Cardiac muscle cell (in vitro differentiated cells and primary cell): ENCODE results near the gene ATAD2B. TPM values are rescaled to one million over a fixed set of nuclear protein-coding genes. Genes with fewer than 3 reads are reported as not detected.

Experiments used
- DNase-seq, 2 donors: peaks; one replicate each; pipeline versions ENCODE4 v3.0.0 to v3.0.0-alpha.2; 2010 to 2017; ENCODE audit warnings: low read depth in 1 of 2, low spot score in 1 of 2
- H3K27ac ChIP-seq: fragments of 200-600 bp; sonication (generic); 2 replicates; pipeline ENCODE4 v1.5.1; 2016
- H3K27me3 ChIP-seq: fragments of 200-600 bp; sonication (generic); 2 replicates; pipeline ENCODE4 v1.6.0; 2016; ENCODE audit warnings: control low read depth
- H3K36me3 ChIP-seq: fragments of 200-600 bp; sonication (generic); 2 replicates; pipeline ENCODE4 v1.5.1; 2016; ENCODE audit warnings: control low read depth
- H3K4me1 ChIP-seq: fragments of 200-600 bp; sonication (generic); 2 replicates; pipeline ENCODE4 v1.8.1; 2017; ENCODE audit warnings: low read depth, mild to moderate bottlenecking, mixed run types
- H3K4me3 ChIP-seq: fragments of 200-600 bp; sonication (generic); 2 replicates; pipeline ENCODE4 v1.5.1; 2016; ENCODE audit warnings: mild to moderate bottlenecking
- H3K9me3 ChIP-seq: fragments of 200-600 bp; sonication (generic); 2 replicates; pipeline ENCODE4 v1.5.1; 2017; ENCODE audit warnings: low read depth, mild to moderate bottlenecking, control low read depth
- CTCF ChIP-seq: IDR thresholded peaks from 2 replicates; pipeline ENCODE4 v1.5.1; 2012; ENCODE audit warnings: low read depth, mild to moderate bottlenecking, low read length
- polyA plus RNA-seq: library from polyadenylated mRNA; unstranded; fragments of >200 nt; fragmentation: Nextera tagmentation; extraction: Ambion mirVana; gene quantifications from 2 replicates; pipeline ENCODE4 v1.2.1, GENCODE V29; 2016
- total RNA-seq: library from RNA; depleted of rRNA; stranded (reverse); fragments of >200 nt; gene quantifications from 2 replicates; pipeline ENCODE4 v1.2.3, GENCODE V29; 2016

ATAD2B gene
- total and polyA plus RNA-seq, 2 experiments from 2014 or later: 10.7 to 17.2 TPM

DNA sequence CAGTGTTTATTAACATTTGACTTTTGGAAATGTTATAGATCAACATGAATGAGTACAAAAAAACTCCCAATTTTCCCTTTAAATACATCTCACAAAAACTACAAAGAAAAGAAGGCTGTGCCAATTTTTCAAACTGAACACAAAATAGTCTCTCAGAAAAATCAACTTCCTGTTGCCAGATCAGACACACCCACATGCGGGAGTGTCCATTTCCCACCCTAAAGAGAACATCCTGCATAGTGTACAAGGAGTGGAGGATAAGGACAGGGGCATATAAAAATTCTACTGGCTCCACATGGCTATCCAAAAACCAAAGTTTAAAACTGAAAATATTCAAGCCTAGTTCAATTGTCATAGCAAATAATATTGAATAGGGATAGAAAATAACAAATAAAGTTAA, 165.3 kb downstream of the ATAD2B start:
- Histone ChIP-seq H3K27ac (no peak overlapping the region), H3K4me3 (no peak overlapping the region), H3K4me1 (no peaks in the 10 kb centered on the region), H3K27me3 (no peaks in the 10 kb centered on the region), H3K9me3 (no peaks in the 10 kb centered on the region), H3K36me3 (peaks cover 16% of the 10 kb centered on the region)
- TF ChIP-seq CTCF: no peak
- no peak for DNase-seq

GRCh38 chr2:23760736-23761135, 166.2 kb downstream of the ATAD2B start:
- peaks cover 6% of the 10 kb centered on the region for H3K4me1 ChIP-seq
- TF ChIP-seq CTCF: peak; percentile 24
- peak; percentile 23 to 78 for DNase-seq

GRCh38 chr2:23757686-23758433, 169.1 kb downstream of the ATAD2B start:
- DNase-seq: peak in 1 of 2 donors; percentile 81
- Histone ChIP-seq H3K27ac (no peak overlapping the region), H3K36me3 (peaks cover 9% of the 10 kb centered on the region), H3K4me3 (no peak overlapping the region), H3K27me3 (no peaks in the 10 kb centered on the region), H3K4me1 (peaks cover 35% of the 10 kb centered on the region), H3K9me3 (no peaks in the 10 kb centered on the region)
- no peak for TF ChIP-seq CTCF

More at GRCh38 chr2:23760736-23761135, 166.2 kb downstream of the ATAD2B start:
- no peaks in the 10 kb centered on the region for H3K27me3 ChIP-seq
- H3K27ac ChIP-seq: no peak overlapping the region
- no peaks in the 10 kb centered on the region for H3K9me3 ChIP-seq
- H3K4me3 ChIP-seq: no peak overlapping the region
- peaks cover 16% of the 10 kb centered on the region for H3K36me3 ChIP-seq

- Histone ChIP-seq H3K27ac (no peak overlapping the region), H3K9me3 (no peaks in the 10 kb centered on the region), H3K27me3 (no peaks in the 10 kb centered on the region), H3K4me1 (peaks cover 46% of the 10 kb centered on the region), H3K36me3 (peaks cover 9% of the 10 kb centered on the region), H3K4me3 (no peak overlapping the region)
- no peak for TF ChIP-seq CTCF
- DNase-seq: no peak
These were observed 170.2 kb downstream of the ATAD2B start for GRCh38 chr2:23756593-23757292.

DNA sequence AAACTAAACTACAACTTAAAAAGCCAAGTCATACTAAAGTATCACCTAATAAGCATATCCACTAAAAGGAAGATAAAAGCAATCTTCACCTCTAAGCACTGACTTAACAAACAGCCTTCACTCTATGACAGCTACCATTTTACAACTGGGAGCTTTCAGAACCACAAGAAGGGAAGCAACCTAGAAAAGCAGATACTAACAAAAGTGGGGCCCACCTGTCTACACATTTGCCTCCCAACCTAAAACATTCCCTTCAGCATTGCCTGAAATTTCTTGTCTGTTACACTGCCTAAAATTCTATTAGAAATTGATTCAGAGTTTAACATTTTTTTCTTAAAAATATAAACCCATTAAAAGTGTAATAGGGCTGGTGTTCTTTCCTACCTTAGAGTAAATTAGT, 172.0 kb downstream of the ATAD2B start:
- Histone ChIP-seq H3K27me3 (no peaks in the 10 kb centered on the region), H3K4me1 (peaks cover 48% of the 10 kb centered on the region), H3K4me3 (no peak overlapping the region), H3K36me3 (peaks cover 8% of the 10 kb centered on the region), H3K9me3 (no peaks in the 10 kb centered on the region), H3K27ac (peak overlapping the region; percentile 78)
- TF ChIP-seq CTCF: no peak
- DNase-seq: no peak
